GM13976 (cell line): ENCODE measurements around the gene PGC.
A peak's percentile ranks its signal among the peaks of the same experiment; 100 is the strongest.

Experiments
- DNase-seq: peaks from one replicate; pipeline ENCODE4 v3.0.0; 2012; ENCODE audit warnings: low spot score
- CTCF ChIP-seq: IDR thresholded peaks from 2 replicates; pipeline ENCODE4 v1.5.1; 2012; ENCODE audit warnings: borderline replicate concordance, mild to moderate bottlenecking; ENCODE audit not compliant: insufficient read depth; ENCODE audit errors: extremely low read depth, missing control alignments, control extremely low read depth
- in situ Hi-C: fragments of 300-500 bp; cut with MboI; formaldehyde crosslinking; loops from one replicate; pipeline ENCODE4 v1.12.0; 2022; ENCODE audit warnings: low sequenced_read_pairs, mixed read lengths, inconsistent platforms; ENCODE audit not compliant: unreplicated experiment

Gene PGC

GRCh38 chr6:41720262-41720620 is 27.0 kb downstream of the PGC start:
- peak; percentile 74 for DNase-seq
- TF ChIP-seq CTCF = no peak
- in situ Hi-C loops = no loop called here

- no peak for DNase-seq
- TF ChIP-seq CTCF = no peak
- in situ Hi-C loops = no loop called here
Measured at GRCh38 chr6:41719436-41720261, 27.5 kb downstream of the PGC start.

- DNase-seq = no peak
- no peak for TF ChIP-seq CTCF
- in situ Hi-C loops = no loop called here
Measured at GRCh38 chr6:41718828-41719227, 28.4 kb downstream of the PGC start.

- no peak for DNase-seq
- no peak for TF ChIP-seq CTCF
- in situ Hi-C loops = no loop called here
Measured at GRCh38 chr6:41717392-41717736, 29.8 kb downstream of the PGC start.

GRCh38 chr6:41716516-41717391 is 30.4 kb downstream of the PGC start:
- in situ Hi-C loops = no loop called here

GRCh38 chr6:41715795-41716515 is 31.2 kb downstream of the PGC start:
- in situ Hi-C loops = no loop called here
- no peak for DNase-seq
- TF ChIP-seq CTCF = no peak

More at GRCh38 chr6:41716516-41717391, 30.4 kb downstream of the PGC start:
- no peak for TF ChIP-seq CTCF
- DNase-seq = no peak
